HG03571 (cell line): Measurements from ENCODE around the gene ERP27.

Source experiments
- ATAC-seq: cut with Tn5 transposase; IDR thresholded peaks from one replicate; pipeline ENCODE4 v1.9.1; 2021; ENCODE audit not compliant: unreplicated experiment

ERP27 gene

DNA sequence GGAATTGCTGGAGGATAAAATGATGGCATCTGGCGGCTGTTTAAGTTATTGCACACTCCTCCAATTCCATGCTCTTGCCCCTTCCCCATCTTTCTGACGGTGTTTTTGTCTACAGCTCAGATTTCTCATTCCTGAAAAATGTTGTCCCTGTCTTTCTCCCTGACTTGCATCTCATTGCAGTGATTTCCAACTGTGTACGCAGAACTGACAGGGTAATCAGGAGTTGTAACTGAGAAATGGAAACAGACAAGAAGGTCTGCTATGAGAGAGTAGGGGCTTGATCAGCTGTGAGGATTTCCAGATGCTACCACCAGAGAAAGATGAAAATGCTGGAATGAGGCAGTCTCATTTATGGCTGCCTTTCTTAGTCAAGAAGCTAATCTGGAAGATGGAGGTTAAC, 1.3 kb downstream of the ERP27 start:
- no peak for ATAC-seq

DNA sequence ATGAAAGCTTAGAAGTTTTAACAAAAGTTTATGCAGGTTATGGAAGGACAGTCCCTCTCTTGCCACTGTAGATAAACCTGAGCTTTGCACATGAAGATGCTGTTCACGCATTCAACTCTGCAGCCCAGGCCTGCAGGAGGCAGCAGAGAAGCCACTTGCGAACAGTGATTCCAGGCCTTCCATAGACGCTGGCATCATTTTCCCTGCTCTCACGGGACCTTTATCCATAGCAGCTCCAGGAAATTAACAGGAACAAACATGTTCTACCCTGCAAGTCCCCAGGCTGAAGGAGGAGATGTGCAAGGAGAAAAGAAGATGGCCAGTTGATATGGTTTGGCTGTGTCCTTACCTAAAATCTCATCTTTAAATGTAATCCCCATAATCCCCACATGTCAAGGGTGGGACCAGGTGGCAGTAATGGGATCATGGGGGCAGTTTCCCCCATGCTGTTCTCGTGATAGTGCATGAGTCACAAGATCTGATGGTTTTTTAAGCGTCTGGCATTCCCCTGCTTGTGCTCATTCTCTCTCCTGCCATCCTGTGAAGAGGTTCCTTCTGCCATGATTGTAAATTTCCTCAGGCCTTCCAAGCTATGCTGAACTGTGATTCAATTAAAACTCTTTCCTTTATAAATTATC, 2.0 kb downstream of the ERP27 start:
- ATAC-seq, result no peak

DNA sequence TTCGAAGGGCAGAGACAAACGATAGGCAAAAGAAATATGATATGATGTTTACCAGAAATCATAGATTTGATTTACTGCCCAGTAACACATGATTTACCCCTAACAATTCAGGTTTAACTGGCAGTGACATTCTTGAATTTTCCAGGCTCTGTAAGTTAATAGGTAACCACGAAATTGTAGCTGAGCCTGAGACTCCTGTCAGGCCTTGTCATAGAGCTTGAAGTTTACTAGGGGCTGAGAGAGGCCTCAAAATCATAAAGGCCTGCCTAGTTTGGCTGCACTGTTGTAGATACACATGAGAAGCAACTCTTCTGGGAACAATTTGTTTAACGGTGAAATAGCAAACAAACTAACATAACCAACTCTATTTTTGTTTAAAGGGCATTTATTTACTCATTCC, 3.3 kb downstream of the ERP27 start:
- no peak for ATAC-seq

DNA sequence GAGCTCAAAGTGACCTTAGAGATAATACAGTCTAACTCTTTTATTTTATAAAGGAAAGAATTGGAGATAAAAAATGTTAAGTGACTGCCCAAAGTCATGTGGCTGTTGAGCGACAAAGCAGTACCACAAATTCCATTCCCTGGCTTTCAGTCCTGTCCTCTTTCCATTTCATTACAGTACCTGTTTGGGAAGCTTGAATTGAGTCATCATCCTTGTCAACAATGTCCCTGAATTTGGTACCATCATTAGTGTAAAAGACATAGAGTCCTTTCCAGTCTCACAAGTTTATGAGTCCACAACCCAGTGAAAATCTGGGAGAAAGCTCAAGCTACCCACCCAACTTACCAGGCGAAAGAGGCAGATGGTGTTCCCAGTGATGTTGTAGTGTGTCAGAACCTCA, 3.8 kb downstream of the ERP27 start:
- ATAC-seq, result no peak

- ATAC-seq, result no peak
Measured at GRCh38 chr12:14931791-14932560, 6.4 kb downstream of the ERP27 start.

GRCh38 chr12:14931359-14931758, 7.0 kb downstream of the ERP27 start:
- no peak for ATAC-seq

DNA sequence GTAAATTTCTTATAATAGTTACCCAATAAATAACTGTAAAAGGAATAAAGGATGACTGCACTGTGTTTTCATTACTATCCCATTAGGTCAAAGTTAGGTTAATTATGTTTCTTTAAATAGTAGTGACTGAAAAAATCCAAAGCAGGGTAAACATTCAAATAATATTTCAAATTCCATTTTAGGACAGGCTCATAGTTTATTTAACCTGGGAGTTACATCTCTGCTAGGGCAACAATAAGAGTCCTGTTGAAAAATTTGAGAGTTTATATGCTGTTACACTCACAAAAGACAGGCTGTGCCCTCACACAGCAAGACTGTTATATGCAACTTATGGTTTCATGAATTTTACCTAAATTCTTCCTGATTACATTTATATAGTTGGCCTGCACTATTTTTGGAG, 8.0 kb downstream of the ERP27 start:
- ATAC-seq, result no peak

GRCh38 chr12:14928931-14929330, 9.4 kb downstream of the ERP27 start:
- ATAC-seq, result no peak

- no peak for ATAC-seq
Measured at GRCh38 chr12:14927267-14927666, 11.1 kb downstream of the ERP27 start.

GRCh38 chr12:14924541-14924940, 13.8 kb downstream of the ERP27 start:
- ATAC-seq, result no peak

DNA sequence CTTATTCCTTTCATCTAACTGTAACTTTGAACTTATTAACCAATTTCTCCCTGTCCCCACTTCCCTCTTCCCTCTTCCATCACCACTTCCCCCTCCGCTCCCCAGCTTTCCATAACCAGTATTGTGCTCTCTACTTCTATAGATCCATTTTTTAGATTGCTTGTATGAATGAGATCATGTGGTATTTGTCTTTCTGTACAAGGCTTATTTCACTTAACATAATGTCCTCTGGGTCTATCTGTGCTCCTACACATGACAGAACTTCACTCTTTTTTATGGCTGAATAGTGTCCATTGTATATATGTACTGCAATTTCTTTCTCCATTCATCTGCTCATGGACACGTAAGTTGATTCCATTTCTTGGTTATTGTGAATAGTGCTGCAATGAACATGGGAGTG, 14.4 kb downstream of the ERP27 start:
- no peak for ATAC-seq

DNA sequence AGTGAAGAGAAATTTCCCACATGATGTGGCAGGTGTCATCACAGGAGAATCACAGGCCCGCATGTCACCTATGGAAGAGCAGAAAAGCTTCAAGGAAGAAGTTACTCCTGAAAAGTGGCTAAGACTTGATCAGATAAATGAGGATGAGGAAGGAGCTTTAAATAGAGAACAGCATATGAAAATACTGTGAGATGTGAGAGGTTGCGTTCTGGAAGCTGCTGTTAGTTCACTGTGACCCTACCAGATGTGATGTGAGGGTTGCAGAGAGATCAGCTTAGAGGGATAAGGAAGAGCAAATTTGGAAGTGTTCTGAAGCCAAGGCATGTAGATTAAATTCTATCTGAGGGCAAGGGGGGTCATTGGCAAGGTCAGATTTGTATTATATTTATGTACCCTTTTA, 17.1 kb downstream of the ERP27 start:
- ATAC-seq, result no peak

DNA sequence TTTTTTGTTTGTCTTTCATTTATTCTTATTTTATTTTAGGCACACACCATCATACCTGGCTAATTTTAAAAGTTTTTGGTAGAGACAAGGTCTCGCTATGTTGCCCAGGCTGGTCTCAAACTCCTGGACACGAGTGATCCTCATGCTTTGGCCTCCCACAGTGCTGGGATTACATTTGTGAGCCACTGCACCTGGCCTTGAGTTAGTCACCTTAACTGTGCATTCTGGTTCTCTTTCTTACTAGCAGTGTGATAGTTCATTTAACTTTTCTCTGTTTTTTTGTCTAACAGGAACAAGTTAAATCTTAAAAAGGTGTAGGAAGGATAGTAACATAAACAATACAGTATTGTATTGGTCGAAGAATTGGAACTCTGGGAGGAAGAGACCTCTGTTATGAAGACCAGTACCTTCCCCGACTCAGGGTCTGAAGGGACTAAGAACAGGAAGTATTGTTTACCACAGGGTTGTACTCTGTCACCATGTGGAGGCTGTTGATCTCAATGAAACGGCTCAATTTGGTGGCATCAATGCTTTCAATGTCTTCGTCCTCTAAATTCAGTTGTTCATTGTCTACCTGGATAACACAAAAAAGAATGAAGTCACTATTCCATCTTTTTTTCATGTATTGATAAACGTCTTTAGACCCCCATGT, 17.7 kb downstream of the ERP27 start:
- no peak for ATAC-seq

GRCh38 chr12:14919455-14919854, 18.9 kb downstream of the ERP27 start:
- no peak for ATAC-seq

GRCh38 chr12:14915736-14916135, 22.6 kb downstream of the ERP27 start:
- no peak for ATAC-seq

DNA sequence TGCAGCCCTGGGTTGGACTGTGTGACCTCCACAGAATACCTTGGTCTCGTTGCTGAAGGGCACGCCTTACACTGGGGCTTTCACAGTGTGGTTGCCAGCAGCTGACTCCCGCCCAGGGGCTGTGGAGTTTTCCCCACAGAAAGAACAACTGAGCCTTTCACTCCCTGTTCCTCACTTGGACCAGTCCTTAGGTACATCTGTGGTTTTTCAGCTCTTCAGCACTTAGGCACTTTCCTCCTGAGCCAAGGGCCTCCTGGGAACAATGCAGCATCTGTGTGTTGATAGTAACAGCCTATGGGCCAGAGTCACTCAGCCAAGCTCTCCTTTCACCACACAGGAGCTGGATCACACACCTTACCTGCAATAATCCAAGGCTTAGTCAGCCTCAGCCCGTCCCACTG, 25.0 kb downstream of the ERP27 start:
- no peak for ATAC-seq

GRCh38 chr12:14911131-14911530, 27.2 kb downstream of the ERP27 start:
- no peak for ATAC-seq

- no peak for ATAC-seq
Measured at GRCh38 chr12:14910090-14910915, 28.0 kb downstream of the ERP27 start.

GRCh38 chr12:14907953-14908352, 30.4 kb downstream of the ERP27 start:
- no peak for ATAC-seq

DNA sequence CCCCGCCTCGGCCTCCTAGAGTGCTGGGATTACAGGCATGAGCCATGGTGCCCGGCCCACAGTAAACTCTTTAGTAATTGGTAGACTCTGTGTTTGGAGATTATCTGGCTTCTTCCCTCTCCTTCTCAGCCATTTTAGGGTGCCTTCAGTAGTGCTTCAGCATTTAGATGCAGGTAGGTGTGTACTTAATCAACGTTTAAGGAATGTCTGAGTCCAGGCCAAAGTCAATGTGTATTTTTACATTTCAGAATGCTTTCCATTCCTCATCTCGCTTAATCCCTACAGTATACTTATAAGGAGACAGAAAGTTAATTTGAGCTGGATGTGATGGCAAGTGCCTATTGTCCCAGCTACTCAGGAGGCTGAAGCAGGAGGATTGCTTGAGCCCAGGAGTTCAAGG, 32.2 kb downstream of the ERP27 start:
- ATAC-seq, result no peak

DNA sequence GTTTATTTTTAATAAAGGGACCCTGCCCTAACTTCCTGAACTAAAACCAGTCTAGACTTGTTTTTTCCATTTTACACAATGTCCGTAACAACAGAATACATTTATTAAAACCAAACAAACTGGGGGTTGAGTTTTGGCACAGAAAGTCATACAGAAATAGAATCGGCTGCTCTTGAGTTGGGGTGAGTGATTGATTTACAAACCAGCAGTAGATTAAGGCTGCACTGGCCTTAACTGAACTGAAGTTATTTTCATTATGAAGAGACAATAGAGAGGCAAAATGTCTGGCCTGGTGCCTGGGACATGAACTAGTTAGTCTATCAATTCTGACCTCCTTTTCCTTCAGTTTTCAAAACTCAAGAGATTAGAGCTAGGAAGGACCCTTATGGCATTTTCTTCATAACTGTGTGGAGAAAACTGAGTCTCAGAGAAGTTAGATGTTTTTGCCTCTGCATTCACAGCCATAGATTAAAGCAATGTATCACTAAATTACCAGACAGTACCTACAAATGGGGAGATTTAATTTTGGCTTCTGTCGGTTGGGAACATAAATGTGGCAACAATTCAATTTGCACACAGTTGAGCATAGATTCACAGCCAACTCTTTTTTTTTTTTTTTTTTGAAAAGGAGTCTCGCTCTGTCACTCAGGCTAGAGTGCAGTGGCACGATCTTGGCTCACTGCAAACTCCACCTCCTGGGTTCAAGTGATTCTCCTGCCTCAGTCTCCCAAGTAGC, 32.9 kb downstream of the ERP27 start:
- ATAC-seq, result no peak
